GM23338 (cell line): ENCODE data around the gene ANKHD1. TPM values are rescaled to one million over a fixed set of nuclear protein-coding genes. Genes with fewer than 3 reads are reported as not detected.

Experiments used
- ATAC-seq: fragments of 200-7000 bp; cut with Tn5 transposase; 3 replicates; pipeline ENCODE4 v1.9.1; 2020
- DNase-seq: peaks from one replicate; pipeline ENCODE4 v3.0.0-alpha.2; 2015; ENCODE audit warnings: low spot score
- H2AFZ ChIP-seq: fragments of 200-600 bp; sonication (generic); 2 replicates; pipeline ENCODE4 v1.8.0; 2016; ENCODE audit warnings: antibody characterized with exemption, mild to moderate bottlenecking, moderate library complexity
- H3F3A ChIP-seq: fragments of 200-600 bp; sonication (generic); replicated peaks from 2 replicates; pipeline ENCODE4 v1.8.0; 2017; ENCODE audit warnings: antibody characterized with exemption, mixed run types, low read depth
- H3K27ac ChIP-seq: fragments of 200-600 bp; sonication (generic); 2 replicates; pipeline ENCODE4 v1.6.1; 2016; ENCODE audit warnings: low read depth
- H3K27me3 ChIP-seq: fragments of 200-600 bp; sonication (generic); 2 replicates; pipeline ENCODE4 v1.8.0; 2016; ENCODE audit warnings: mild to moderate bottlenecking, mixed run types, moderate library complexity; ENCODE audit not compliant: insufficient read depth
- H3K36me3 ChIP-seq: fragments of 200-600 bp; sonication (generic); 2 replicates; pipeline ENCODE4 v1.8.0; 2016; ENCODE audit warnings: mild to moderate bottlenecking; ENCODE audit not compliant: insufficient read depth
- H3K4me1 ChIP-seq: fragments of 200-600 bp; sonication (generic); 2 replicates; pipeline ENCODE4 v1.8.0; 2016; ENCODE audit warnings: mild to moderate bottlenecking, moderate library complexity; ENCODE audit not compliant: insufficient read depth
- H3K4me2 ChIP-seq: fragments of 200-600 bp; sonication (generic); 2 replicates; pipeline ENCODE4 v1.7.1; 2017; ENCODE audit warnings: mixed run types
- H3K4me3 ChIP-seq: fragments of 200-600 bp; sonication (generic); 2 replicates; pipeline ENCODE4 v1.6.1; 2016; ENCODE audit warnings: mixed run types
- H3K79me2 ChIP-seq: fragments of 200-600 bp; sonication (generic); replicated peaks from 2 replicates; pipeline ENCODE4 v1.8.0; 2017; ENCODE audit warnings: mild to moderate bottlenecking; ENCODE audit not compliant: insufficient read depth
- H3K9me2 ChIP-seq: fragments of 200-600 bp; sonication (generic); 2 replicates; pipeline ENCODE4 v1.8.0; 2017; ENCODE audit not compliant: insufficient read depth
- H4K20me1 ChIP-seq: fragments of 200-600 bp; sonication (generic); replicated peaks from 2 replicates; pipeline ENCODE4 v1.8.0; 2017; ENCODE audit warnings: mild to moderate bottlenecking; ENCODE audit not compliant: insufficient read depth
- H3K27ac Mint-ChIP-seq: 2 replicates; pipeline ENCODE4 v1.8.0; 2020; ENCODE audit warnings: inconsistent platforms, mild to moderate bottlenecking, moderate library complexity, mixed read lengths
- H3K27me3 Mint-ChIP-seq: 3 replicates; pipeline ENCODE4 v1.8.0; 2022; ENCODE audit warnings: low read depth, mild to moderate bottlenecking, moderate library complexity, mixed read lengths, inconsistent platforms; ENCODE audit not compliant: insufficient read depth, poor library complexity
- H3K36me3 Mint-ChIP-seq: 3 replicates; pipeline ENCODE4 v1.8.0; 2021; ENCODE audit warnings: low read depth, mild to moderate bottlenecking, inconsistent platforms, moderate library complexity, mixed read lengths
- H3K4me1 Mint-ChIP-seq: 3 replicates; pipeline ENCODE4 v1.8.0; 2020; ENCODE audit warnings: mild to moderate bottlenecking, inconsistent platforms, mixed read lengths
- H3K4me3 Mint-ChIP-seq: 3 replicates; pipeline ENCODE4 v1.8.0; 2021; ENCODE audit warnings: moderate library complexity, mild to moderate bottlenecking, inconsistent platforms, mixed read lengths
- H3K9me3 Mint-ChIP-seq: 3 replicates; pipeline ENCODE4 v1.8.0; 2020; ENCODE audit warnings: moderate library complexity, mild to moderate bottlenecking, inconsistent platforms, mixed read lengths
- CREB1 ChIP-seq: fragments of 250-450 bp; sonication (Bioruptor Pico); IDR thresholded peaks from 2 replicates; pipeline ENCODE4 v1.5.0; 2020; ENCODE audit warnings: low read depth, mild to moderate bottlenecking, moderate library complexity
- CTCF ChIP-seq, 2 experiments: fragments of 200-600 bp in 1 of 2; sonication (generic) in 1 of 2; conservative IDR thresholded peaks; 2 replicates each; pipeline versions ENCODE4 v1.5.1 to v1.6.1; 2016 to 2017; ENCODE audit warnings: antibody characterized with exemption in 2 of 2, low read depth in 2 of 2, mild to moderate bottlenecking in 2 of 2, moderate library complexity in 1 of 2
- ETS1 ChIP-seq: IDR thresholded peaks from 2 replicates; pipeline ENCODE4 v1.6.1; 2016; ENCODE audit warnings: antibody characterized with exemption
- EZH2 ChIP-seq: fragments of 200-600 bp; sonication (generic); IDR thresholded peaks from one replicate; pipeline ENCODE4 v1.8.0; 2017; ENCODE audit warnings: antibody characterized with exemption, mild to moderate bottlenecking, low read depth; ENCODE audit not compliant: unreplicated experiment
- EZH2phosphoT487 ChIP-seq: fragments of 200-600 bp; sonication (generic); IDR thresholded peaks from one replicate; pipeline ENCODE4 v1.8.1; 2018; ENCODE audit warnings: antibody characterized with exemption; ENCODE audit not compliant: unreplicated experiment
- JUNB ChIP-seq: IDR thresholded peaks from one replicate; pipeline ENCODE4 v1.6.1; 2016; ENCODE audit warnings: antibody characterized with exemption; ENCODE audit not compliant: unreplicated experiment
- NANOG ChIP-seq: IDR thresholded peaks from 2 replicates; pipeline ENCODE4 v1.6.1; 2016; ENCODE audit warnings: antibody characterized with exemption, borderline replicate concordance
- POLR2AphosphoS5 ChIP-seq: IDR thresholded peaks from 2 replicates; pipeline ENCODE4 v1.6.1; 2016; ENCODE audit warnings: antibody characterized with exemption, low read depth
- REST ChIP-seq: IDR thresholded peaks from one replicate; pipeline ENCODE4 v1.6.1; 2018; ENCODE audit warnings: antibody characterized with exemption; ENCODE audit not compliant: unreplicated experiment
- STAT1 ChIP-seq: IDR thresholded peaks from one replicate; pipeline ENCODE4 v1.6.1; 2016; ENCODE audit warnings: antibody characterized with exemption; ENCODE audit not compliant: unreplicated experiment
- ZNF114 ChIP-seq: fragments of 250-450 bp; sonication (Bioruptor Pico); IDR thresholded peaks from 2 replicates; pipeline ENCODE4 v1.5.0; 2020; ENCODE audit warnings: mild to moderate bottlenecking, moderate library complexity
- ZNF331 ChIP-seq: fragments of 250-450 bp; sonication (Bioruptor Pico); IDR thresholded peaks from 2 replicates; pipeline ENCODE4 v1.5.0; 2020; ENCODE audit warnings: low read depth, mild to moderate bottlenecking, moderate library complexity
- ZNF462 ChIP-seq: fragments of 250-450 bp; sonication (Bioruptor Pico); IDR thresholded peaks from 2 replicates; pipeline ENCODE4 v1.5.0; 2020; ENCODE audit warnings: mild to moderate bottlenecking, moderate library complexity
- polyA plus RNA-seq: library from polyadenylated mRNA; unstranded; fragments of >200 nt; fragmentation: Nextera tagmentation; extraction: Ambion mirVana; gene quantifications from 2 replicates; pipeline ENCODE4 v1.2.1, GENCODE V29; 2016
- total RNA-seq: library from RNA; depleted of rRNA; stranded (reverse); fragments of >200 nt; shearing (Covaris generic); gene quantifications from 2 replicates; pipeline ENCODE4 v1.2.3, GENCODE V29; 2014

The ANKHD1 gene
- total and polyA plus RNA-seq, 2 experiments from 2014 or later = 73.0 to 119 TPM

- H3K27ac Mint-ChIP-seq = no peak overlapping the region
- no peaks in the 10 kb centered on the region for H3F3A ChIP-seq
- ATAC-seq = no peak
Measured at GRCh38 chr5:140365282-140365681, 36.4 kb upstream of the ANKHD1 start.

More at GRCh38 chr5:140365282-140365681, 36.4 kb upstream of the ANKHD1 start:
- H3K4me2 ChIP-seq = no peak overlapping the region
- H3K9me2 ChIP-seq = 0 out of 2 replicates have a peak, but pooled peaks cover 2% of the 10 kb centered on the region
- H2AFZ ChIP-seq = no peak overlapping the region
- no peaks in the 10 kb centered on the region for H3K79me2 ChIP-seq
- H3K4me3 ChIP-seq = no peak overlapping the region
- no peaks in the 10 kb centered on the region for H4K20me1 ChIP-seq
- H3K27ac ChIP-seq = no peak overlapping the region
- H3K36me3 ChIP-seq = no peaks in the 10 kb centered on the region
- DNase-seq = no peak
- H3K36me3 Mint-ChIP-seq = no peaks in the 10 kb centered on the region
- peaks cover 2% of the 10 kb centered on the region; the same call in 1 of the 3 replicates for H3K4me1 Mint-ChIP-seq
- no peaks in the 10 kb centered on the region for H3K4me1 ChIP-seq
- TF ChIP-seq NANOG = no peak
- no peak for TF ChIP-seq CREB1 (CRISPR knock-in tag)
- no peak for TF ChIP-seq ZNF331 (CRISPR knock-in tag)
- TF ChIP-seq EZH2phosphoT487 = no peak
- TF ChIP-seq POLR2AphosphoS5 = no peak
- no peak for TF ChIP-seq STAT1
- TF ChIP-seq ZNF114 (CRISPR knock-in tag) = no peak
- no peak for TF ChIP-seq ETS1
- no peak for TF ChIP-seq JUNB
- TF ChIP-seq CTCF (conservative IDR thresholded peaks at IDR 0.05; ENCODE audit: low read depth in 2 of 2) = no peak
- no peak for TF ChIP-seq REST
- no peak for TF ChIP-seq ZNF462 (CRISPR knock-in tag)
- TF ChIP-seq EZH2 = no peak
- H3K4me3 Mint-ChIP-seq = no peak overlapping the region
- peaks cover 11% of the 10 kb centered on the region; the same call in 1 of the 2 replicates for H3K27me3 ChIP-seq
- H3K9me3 Mint-ChIP-seq = no peaks in the 10 kb centered on the region
- peaks cover 17% of the 10 kb centered on the region for H3K27me3 Mint-ChIP-seq
